SJCRH30 (cell line): ENCODE results near the gene RRN3. TPM values are rescaled to one million over a fixed set of nuclear protein-coding genes. Genes with fewer than 3 reads are reported as not detected.
"Not testable (repeated sequence)": the region's sequence is repeated elsewhere in the genome, so short reads cannot be mapped to it uniquely, and the experiment has no call there.

Experiments
- DNase-seq, 2 experiments: peaks; one replicate each; pipeline ENCODE4 v3.0.0-alpha.2; 2015 to 2020
- H3K27ac ChIP-seq: fragments of 250-450 bp; sonication (Bioruptor Pico); 2 replicates; pipeline ENCODE4 v1.5.1; 2020; ENCODE audit warnings: mild to moderate bottlenecking, moderate library complexity
- H3K27me3 ChIP-seq: fragments of 250-450 bp; sonication (Bioruptor Pico); 2 replicates; pipeline ENCODE4 v1.5.1; 2020; ENCODE audit warnings: mild to moderate bottlenecking, moderate library complexity
- H3K36me3 ChIP-seq: fragments of 250-450 bp; sonication (Bioruptor Pico); 2 replicates; pipeline ENCODE4 v1.5.1; 2020; ENCODE audit warnings: mild to moderate bottlenecking, moderate library complexity
- H3K4me1 ChIP-seq: fragments of 250-450 bp; sonication (Bioruptor Pico); 2 replicates; pipeline ENCODE4 v1.5.1; 2020; ENCODE audit warnings: mild to moderate bottlenecking, moderate library complexity
- H3K4me3 ChIP-seq: fragments of 250-450 bp; sonication (Bioruptor Pico); 2 replicates; pipeline ENCODE4 v1.5.1; 2020; ENCODE audit warnings: mild to moderate bottlenecking, moderate library complexity
- H3K9me3 ChIP-seq: fragments of 250-450 bp; sonication (Bioruptor Pico); replicated peaks from 2 replicates; pipeline ENCODE4 v1.5.1; 2020; ENCODE audit warnings: mild to moderate bottlenecking, moderate library complexity
- total RNA-seq: library from RNA; depleted of rRNA; stranded (reverse); fragments of >200 nt; shearing (Covaris generic); gene quantifications from 2 replicates; pipeline ENCODE4 v1.2.3, GENCODE V29; 2014; rRNA removed

The RRN3 gene, protein sequence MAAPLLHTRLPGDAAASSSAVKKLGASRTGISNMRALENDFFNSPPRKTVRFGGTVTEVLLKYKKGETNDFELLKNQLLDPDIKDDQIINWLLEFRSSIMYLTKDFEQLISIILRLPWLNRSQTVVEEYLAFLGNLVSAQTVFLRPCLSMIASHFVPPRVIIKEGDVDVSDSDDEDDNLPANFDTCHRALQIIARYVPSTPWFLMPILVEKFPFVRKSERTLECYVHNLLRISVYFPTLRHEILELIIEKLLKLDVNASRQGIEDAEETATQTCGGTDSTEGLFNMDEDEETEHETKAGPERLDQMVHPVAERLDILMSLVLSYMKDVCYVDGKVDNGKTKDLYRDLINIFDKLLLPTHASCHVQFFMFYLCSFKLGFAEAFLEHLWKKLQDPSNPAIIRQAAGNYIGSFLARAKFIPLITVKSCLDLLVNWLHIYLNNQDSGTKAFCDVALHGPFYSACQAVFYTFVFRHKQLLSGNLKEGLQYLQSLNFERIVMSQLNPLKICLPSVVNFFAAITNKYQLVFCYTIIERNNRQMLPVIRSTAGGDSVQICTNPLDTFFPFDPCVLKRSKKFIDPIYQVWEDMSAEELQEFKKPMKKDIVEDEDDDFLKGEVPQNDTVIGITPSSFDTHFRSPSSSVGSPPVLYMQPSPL
- 51.7 and 53.2 TPM in 2 replicates for total RNA-seq

GRCh38 chr16:15093955-15094827, at the start of gene RRN3:
Gene RRN3 (minus strand): TSS chr16:15094272. CDS start chr16:15094233, 39 bp downstream.
- peak; percentile 92 for DNase-seq
- not testable (repeated sequence) for H3K9me3 ChIP-seq, H3K27me3 ChIP-seq, H3K4me1 ChIP-seq, H3K36me3 ChIP-seq
- Histone ChIP-seq H3K4me3 (peak within 1 kb of the TSS; percentile 97), H3K27ac (peak within 1 kb of the TSS; percentile 91)

- H3K4me1 ChIP-seq, H3K4me3 ChIP-seq, H3K9me3 ChIP-seq, H3K27me3 ChIP-seq, H3K36me3 ChIP-seq, DNase-seq: not testable (repeated sequence)
- H3K27ac ChIP-seq: peak overlapping the region; percentile 25; the same call in 1 of the 2 replicates
These were observed 49.6 kb upstream of the RRN3 start for GRCh38 chr16:15143601-15144091.

GRCh38 chr16:15142891-15143600, 49.0 kb upstream of the RRN3 start:
- not testable (repeated sequence) for H3K9me3 ChIP-seq, H3K4me1 ChIP-seq, H3K27ac ChIP-seq, H3K27me3 ChIP-seq, H3K36me3 ChIP-seq, H3K4me3 ChIP-seq, DNase-seq

- DNase-seq, H3K27me3 ChIP-seq, H3K27ac ChIP-seq, H3K9me3 ChIP-seq, H3K4me1 ChIP-seq, H3K36me3 ChIP-seq, H3K4me3 ChIP-seq: not testable (repeated sequence)
These were observed 48.2 kb upstream of the RRN3 start for GRCh38 chr16:15142107-15142890.

GRCh38 chr16:15141586-15141985, 47.5 kb upstream of the RRN3 start:
- DNase-seq: no peak
- Histone ChIP-seq H3K4me1 (no peaks in the 10 kb centered on the region), H3K9me3 (no peaks in the 10 kb centered on the region), H3K4me3 (no peak overlapping the region), H3K27ac (no peak overlapping the region), H3K36me3 (no peaks in the 10 kb centered on the region), H3K27me3 (no peaks in the 10 kb centered on the region)

DNA sequence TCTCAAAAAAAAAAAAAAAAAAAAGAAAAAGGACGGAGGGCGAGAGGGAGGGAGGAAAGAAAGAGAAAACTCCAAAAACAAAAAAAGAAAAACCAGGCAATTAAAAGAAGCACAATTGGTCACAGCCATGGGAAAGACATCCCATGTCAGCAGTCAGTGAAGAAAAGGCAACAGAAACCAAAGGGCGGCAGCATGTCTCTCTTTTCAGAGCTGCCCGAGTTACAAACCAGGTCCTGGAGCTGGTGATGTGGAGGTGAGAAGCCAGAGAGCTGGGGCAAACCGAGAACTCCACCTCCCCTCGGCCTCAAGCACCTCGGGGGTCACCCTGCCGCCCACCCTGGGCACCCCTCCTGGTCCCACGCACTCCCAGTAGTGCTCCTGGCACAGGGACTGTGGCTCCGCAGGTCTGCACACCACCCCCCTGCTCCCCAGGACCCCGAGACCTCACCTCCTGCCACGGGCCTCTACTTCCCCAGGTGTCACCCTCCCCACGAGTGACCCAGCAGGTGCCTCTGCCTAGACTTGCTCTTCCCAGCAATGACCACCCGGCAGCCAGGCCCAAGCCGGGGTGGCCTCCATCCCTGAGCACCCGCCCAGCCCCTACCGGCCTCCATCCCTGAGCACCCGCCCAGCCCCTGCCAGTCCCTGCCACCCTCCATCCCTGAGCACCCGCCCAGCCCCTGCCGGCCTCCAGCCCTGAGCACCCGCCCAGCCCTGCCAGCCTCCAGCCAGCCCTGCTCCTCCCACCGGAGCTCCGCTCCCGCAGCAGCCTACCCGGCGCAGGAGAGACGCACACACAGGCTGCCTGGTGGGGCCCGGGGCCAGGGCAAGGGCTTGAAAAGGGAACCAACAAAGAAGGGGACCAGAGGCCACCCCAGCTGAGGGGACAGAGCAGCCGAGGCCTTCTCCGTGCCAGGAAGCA, 46.6 kb upstream of the RRN3 start:
- H3K27me3 ChIP-seq, H3K4me3 ChIP-seq, H3K27ac ChIP-seq, H3K36me3 ChIP-seq, H3K9me3 ChIP-seq, DNase-seq, H3K4me1 ChIP-seq: not testable (repeated sequence)

DNA sequence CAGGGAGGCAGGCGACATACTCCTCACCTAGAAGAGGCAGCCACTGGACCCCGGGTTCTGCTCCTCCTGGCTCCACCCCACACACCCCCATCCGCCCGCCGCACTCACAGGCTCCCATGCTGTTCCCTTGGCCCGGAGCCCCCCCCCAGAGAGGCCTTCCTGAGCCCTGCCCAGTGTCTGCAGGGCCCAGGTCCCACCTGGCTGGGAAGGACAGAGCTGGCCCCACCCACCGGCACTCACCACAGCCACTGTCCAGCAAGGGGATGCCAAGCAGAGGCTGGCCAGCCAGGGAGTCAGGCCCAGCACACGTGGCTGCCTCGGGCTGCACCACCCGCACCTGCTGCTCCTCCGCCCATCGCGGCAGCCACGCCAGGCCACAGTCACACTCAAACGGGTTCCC, 43.4 kb upstream of the RRN3 start:
- not testable (repeated sequence) for H3K27ac ChIP-seq, H3K36me3 ChIP-seq, H3K27me3 ChIP-seq, H3K9me3 ChIP-seq, DNase-seq, H3K4me1 ChIP-seq, H3K4me3 ChIP-seq

GRCh38 chr16:15135483-15136360, 41.6 kb upstream of the RRN3 start:
- not testable (repeated sequence) for H3K4me1 ChIP-seq, H3K9me3 ChIP-seq, DNase-seq, H3K36me3 ChIP-seq, H3K4me3 ChIP-seq, H3K27ac ChIP-seq, H3K27me3 ChIP-seq

DNA sequence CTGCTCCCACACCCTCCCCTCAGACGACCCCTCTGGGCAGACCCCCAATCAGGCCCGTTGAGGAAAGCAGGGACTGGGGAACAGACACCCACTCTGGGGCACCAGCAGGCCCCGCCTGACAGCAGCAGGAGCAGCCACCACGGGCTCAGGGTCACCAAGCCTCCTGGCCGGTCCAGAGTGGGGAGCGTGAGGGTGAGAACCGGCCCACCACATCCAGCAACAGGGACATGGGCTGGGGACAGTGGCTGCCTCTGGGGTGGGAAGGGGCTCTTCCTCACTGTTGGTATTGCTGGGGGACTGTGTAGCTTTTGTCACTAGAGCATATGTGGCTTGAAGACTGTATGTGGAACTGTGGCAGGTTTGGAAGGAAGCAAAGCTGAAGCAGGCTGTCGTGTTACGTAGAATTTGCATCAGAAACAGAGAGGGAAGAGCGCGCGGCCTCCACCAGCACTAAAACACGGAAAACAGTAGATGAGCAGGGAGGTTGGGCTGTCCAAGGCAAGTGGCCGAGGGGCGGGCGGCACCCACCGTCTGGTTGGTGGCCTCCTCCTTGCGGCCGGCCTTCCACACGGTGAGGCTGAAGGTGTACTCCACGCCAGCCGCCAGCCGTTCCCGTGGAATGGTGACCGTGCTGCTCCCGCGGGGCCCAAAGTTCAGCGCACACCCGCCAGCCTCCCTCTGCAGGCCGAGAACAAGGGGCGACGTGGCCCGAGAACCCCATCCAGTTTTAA, 40.8 kb upstream of the RRN3 start:
- H3K27ac ChIP-seq, DNase-seq, H3K4me1 ChIP-seq, H3K9me3 ChIP-seq, H3K36me3 ChIP-seq, H3K27me3 ChIP-seq, H3K4me3 ChIP-seq: not testable (repeated sequence)

- not testable (repeated sequence) for DNase-seq, H3K4me3 ChIP-seq, H3K27me3 ChIP-seq, H3K9me3 ChIP-seq, H3K27ac ChIP-seq, H3K4me1 ChIP-seq, H3K36me3 ChIP-seq
These were observed 39.5 kb upstream of the RRN3 start for GRCh38 chr16:15133554-15133953.

GRCh38 chr16:15132719-15133428, 38.8 kb upstream of the RRN3 start:
- not testable (repeated sequence) for H3K36me3 ChIP-seq, H3K27me3 ChIP-seq, H3K27ac ChIP-seq, DNase-seq, H3K9me3 ChIP-seq, H3K4me3 ChIP-seq, H3K4me1 ChIP-seq
